Vagina (tissue), 2 donors: Measurements from ENCODE around the gene DENND2A.

ENCODE experiments used
- POLR2A ChIP-seq, 2 donors: fragments of 450-650 bp; IDR thresholded peaks; one replicate each; pipeline ENCODE4 v1.6.1; 2017; ENCODE audit warnings: antibody characterized with exemption in 2 of 2, mild to moderate bottlenecking in 2 of 2, moderate library complexity in 2 of 2
- POLR2AphosphoS5 ChIP-seq, 2 donors: sonication (generic); formaldehyde crosslinking; IDR thresholded peaks; one replicate each; pipeline ENCODE4 v1.9.0; 2017; ENCODE audit warnings: antibody characterized with exemption in 2 of 2, mild to moderate bottlenecking in 2 of 2, low read depth in 1 of 2; ENCODE audit not compliant: insufficient read depth in 1 of 2
- TF ChIP-seq, protein P1 (sequence below), 3 experiments: fragments of 450-650 bp in 2 of 3; fragments of 200-600 bp in 1 of 3; sonication (generic) in 1 of 3; IDR thresholded peaks; one replicate each; pipeline ENCODE4 v1.5.1; 2017 to 2019; ENCODE audit warnings: antibody characterized with exemption in 3 of 3, mild to moderate bottlenecking in 2 of 3, moderate library complexity in 2 of 3

DNA sequence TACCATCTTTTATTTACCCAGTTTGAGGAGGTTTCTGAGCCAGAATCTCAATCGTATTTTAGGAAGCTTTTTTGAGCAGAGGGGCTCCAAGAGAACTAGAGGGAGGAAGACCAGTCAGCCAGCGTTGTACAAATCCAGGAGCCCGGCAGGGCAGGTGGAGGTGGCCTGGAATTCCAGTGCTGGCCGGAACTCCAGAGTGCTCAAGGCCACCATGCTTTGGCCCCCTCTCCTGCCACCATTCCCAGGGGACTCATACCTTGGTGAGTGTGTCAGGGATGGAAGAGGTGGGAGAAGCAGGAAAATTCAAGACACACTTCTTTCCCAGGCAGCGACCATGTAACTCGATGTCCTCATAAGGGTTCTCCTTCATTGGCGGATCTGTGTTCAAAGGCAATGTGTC lies 55.3 kb downstream of the DENND2A start:
- TF ChIP-seq, protein P1, sequence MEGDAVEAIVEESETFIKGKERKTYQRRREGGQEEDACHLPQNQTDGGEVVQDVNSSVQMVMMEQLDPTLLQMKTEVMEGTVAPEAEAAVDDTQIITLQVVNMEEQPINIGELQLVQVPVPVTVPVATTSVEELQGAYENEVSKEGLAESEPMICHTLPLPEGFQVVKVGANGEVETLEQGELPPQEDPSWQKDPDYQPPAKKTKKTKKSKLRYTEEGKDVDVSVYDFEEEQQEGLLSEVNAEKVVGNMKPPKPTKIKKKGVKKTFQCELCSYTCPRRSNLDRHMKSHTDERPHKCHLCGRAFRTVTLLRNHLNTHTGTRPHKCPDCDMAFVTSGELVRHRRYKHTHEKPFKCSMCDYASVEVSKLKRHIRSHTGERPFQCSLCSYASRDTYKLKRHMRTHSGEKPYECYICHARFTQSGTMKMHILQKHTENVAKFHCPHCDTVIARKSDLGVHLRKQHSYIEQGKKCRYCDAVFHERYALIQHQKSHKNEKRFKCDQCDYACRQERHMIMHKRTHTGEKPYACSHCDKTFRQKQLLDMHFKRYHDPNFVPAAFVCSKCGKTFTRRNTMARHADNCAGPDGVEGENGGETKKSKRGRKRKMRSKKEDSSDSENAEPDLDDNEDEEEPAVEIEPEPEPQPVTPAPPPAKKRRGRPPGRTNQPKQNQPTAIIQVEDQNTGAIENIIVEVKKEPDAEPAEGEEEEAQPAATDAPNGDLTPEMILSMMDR (IDR thresholded peaks at IDR 0.05): no peak
- TF ChIP-seq POLR2A (IDR thresholded peaks at IDR 0.05) (no peak), POLR2AphosphoS5 (IDR thresholded peaks at IDR 0.05; ENCODE audit: insufficient read depth in 1 of 2, low read depth in 1 of 2) (no peak)
